Activated T-cell treated with anti-CD3 and anti-CD28 coated beads for 24 hours (primary cell): ENCODE results near the gene AFMID.
A peak's percentile ranks its signal among the peaks of the same experiment; 100 is the strongest.

Experiments
- DNase-seq: peaks from one replicate; pipeline ENCODE4 v3.0.0-alpha.2; 2020; ENCODE audit warnings: low read depth

The AFMID gene

DNA sequence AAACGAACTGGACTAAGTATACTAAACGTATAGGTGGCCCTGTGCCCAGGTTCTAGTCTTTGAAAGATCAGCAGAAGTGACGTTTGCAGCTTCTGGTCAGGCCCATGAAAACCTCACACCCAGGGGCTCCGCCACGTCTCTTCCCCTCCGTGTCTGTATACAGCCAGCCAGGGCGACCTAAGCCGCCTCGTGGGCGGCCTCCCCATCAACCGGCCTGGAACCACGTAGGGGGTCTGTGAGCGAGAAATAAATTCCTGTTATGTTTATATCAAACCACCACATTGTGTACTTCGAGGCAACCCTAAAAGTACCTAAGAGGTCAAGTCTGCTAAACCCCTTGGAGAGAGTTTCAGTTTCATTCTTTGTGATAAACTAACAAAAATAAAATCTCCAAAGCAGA is 7.1 kb upstream of the AFMID start:
- no peak for DNase-seq

DNA sequence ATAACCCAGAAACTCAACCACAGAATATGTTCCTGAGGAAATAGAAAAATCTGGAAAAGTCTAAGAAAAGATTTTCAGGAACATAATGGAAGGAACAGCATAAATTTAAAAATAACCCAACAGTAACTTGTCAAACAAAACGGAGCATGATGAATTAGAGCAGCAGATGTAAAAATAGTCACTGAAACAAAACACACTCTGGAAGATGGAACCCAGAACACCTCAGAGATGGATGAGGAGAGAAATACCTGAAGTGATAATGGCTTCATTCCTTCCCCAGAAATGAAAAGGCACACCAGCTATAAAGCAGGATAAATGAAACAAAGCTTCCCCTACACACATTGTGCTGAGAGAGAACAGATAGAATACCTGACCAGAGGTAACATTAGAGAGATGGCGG is 6.7 kb upstream of the AFMID start:
- no peak for DNase-seq

DNA sequence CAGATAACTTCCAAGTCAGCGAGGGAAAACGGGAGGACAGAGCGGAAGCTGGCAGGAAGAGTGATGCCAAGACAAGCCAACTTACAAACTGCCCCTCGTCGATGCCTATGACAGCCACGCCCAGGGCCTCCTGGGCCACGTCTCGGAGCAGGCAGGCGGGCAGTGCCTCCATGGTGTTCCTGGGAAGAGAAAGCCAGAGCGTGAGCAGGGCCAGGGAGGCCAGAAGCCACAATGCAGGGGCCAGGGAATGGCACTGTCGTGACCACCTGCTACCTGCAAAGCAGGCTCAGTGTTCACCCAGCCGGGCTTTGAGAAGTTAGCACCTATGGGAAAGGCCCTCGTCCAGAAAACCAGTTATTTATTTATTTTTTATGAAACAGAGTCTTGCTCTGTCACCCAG is 4.7 kb upstream of the AFMID start:
- DNase-seq = no peak

- DNase-seq = no peak
Observed at GRCh38 chr17:78183916-78184315, 3.2 kb upstream of the AFMID start.

- no peak for DNase-seq
Observed at GRCh38 chr17:78184351-78184750, 2.8 kb upstream of the AFMID start.

DNA sequence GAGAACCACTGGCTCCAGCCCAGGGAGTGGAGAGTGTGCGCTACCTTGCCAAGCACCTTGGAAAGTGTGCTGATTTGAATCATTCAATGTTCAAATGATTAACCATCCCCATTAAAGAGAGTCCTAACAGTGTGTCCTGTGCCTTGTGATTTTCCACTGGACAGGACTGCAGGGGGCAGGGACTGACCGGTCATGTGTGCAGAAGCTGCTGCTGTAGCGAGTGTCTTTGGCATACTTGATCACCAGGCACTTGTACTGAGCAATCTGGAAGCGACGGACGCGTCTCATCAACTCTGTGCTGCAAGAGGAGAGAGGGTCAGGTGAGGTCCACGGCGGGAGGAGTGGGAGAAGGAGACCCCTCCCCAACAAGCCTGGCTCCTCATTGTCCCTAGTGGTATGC is 2.3 kb upstream of the AFMID start:
- DNase-seq = no peak

- no peak for DNase-seq
Observed at GRCh38 chr17:78185981-78186691, 1.0 kb upstream of the AFMID start.

DNA sequence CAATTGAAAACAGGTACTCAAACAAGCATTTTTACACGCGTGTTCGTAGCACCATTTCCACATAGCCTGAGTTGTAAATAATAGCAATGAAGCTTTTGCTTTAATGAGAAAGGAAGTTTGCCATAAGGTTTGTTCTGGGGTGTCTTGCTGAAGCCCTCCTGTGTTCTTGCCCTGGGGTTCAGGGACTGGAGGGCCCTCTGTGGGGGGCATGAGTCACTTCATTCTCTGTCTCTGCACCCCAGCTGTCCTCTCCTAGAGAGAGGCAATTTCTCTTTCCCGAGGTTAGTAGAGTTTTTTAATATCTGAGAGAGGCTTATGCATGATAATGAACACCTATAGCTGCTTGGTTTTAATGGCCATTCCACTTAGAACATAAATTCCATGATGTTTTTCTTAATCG is 9.6 kb downstream of the AFMID start:
- DNase-seq = no peak

- no peak for DNase-seq
Observed at GRCh38 chr17:78197147-78197832, 10.1 kb downstream of the AFMID start.

GRCh38 chr17:78200451-78200850 is 13.3 kb downstream of the AFMID start:
- no peak for DNase-seq

DNA sequence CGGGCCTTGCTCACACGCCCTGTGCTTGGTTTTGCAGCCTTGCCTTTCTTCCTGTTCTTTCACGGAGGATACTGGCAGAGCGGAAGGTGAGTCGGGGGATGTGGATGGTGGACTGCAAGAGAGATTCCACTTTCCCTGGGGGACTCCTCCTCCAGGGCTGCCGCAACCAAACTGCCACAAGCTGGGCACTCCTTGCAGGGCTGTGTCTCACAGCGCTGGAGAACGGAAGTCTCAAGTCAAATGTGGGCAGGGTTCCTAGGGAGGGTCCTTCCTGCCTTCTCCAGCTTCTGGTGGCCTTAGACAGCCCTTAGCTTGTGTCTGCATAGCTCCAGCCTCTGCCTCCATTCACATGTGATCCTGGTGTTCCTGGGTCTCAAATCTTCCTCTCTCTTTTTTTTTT is 15.5 kb downstream of the AFMID start:
- DNase-seq = no peak

- no peak for DNase-seq
Observed at GRCh38 chr17:78204387-78205123, 17.4 kb downstream of the AFMID start.

- DNase-seq = no peak
Observed at GRCh38 chr17:78205124-78205775, 18.1 kb downstream of the AFMID start.

DNA sequence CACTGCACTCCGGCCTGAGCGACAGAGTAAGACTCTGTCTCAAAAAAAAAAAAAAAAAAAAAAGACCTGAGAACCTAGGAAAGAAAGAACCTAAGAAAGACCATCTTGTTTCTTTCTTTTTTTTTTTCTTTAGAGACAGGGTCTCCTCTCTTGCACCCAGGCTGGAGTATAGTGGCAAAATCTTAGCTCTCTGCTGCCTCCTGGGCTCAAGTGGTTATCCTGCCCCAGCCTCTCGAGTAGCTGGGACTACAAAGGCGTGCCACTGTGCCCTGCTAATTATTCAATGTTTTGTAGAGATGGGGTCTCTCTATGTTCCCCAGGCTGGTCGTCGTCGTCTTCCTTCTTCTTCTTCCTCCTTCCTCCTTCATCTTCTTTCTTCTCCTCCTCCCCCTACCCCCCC is 19.1 kb downstream of the AFMID start:
- no peak for DNase-seq

- DNase-seq = no peak
Observed at GRCh38 chr17:78208486-78208885, 21.3 kb downstream of the AFMID start.

DNA sequence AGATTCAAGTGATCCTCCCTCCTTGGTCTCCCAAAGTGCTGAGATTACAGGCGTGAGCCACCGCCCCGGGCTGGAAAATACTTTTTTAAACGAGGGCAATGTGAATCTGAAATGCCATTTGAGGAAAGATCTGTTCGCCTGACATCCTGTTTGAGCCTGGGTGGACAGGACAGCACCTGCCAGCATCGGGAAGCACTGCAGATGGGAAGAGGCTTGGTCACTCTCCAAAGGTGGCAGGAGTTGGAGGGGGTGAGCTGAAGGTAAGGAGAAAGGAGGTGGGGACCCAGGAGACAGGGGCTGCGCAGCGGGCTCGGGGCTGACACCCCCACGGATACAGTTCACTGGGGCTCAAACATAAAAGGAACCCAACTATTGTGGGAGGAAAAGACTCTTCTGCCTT is 22.9 kb downstream of the AFMID start:
- DNase-seq = no peak

DNA sequence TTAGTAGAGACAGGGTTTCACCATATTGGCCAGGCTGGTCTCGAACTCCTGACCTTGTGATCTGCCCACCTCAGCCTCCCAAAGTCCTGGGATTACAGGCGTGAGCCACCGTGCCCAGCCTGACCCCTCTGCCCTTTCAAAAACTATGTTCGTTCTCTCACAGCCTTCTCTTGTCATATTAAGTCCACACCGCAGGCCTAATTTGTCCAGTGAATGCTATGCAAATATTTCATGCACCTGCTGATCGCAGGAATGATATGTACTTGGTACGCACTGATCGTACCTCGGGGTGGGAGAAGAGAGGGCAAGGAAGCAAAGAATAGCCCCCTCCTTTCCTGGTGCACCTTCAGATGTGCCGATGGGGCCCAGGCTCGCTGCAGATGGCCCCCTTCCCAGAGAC is 23.9 kb downstream of the AFMID start:
- no peak for DNase-seq

DNA sequence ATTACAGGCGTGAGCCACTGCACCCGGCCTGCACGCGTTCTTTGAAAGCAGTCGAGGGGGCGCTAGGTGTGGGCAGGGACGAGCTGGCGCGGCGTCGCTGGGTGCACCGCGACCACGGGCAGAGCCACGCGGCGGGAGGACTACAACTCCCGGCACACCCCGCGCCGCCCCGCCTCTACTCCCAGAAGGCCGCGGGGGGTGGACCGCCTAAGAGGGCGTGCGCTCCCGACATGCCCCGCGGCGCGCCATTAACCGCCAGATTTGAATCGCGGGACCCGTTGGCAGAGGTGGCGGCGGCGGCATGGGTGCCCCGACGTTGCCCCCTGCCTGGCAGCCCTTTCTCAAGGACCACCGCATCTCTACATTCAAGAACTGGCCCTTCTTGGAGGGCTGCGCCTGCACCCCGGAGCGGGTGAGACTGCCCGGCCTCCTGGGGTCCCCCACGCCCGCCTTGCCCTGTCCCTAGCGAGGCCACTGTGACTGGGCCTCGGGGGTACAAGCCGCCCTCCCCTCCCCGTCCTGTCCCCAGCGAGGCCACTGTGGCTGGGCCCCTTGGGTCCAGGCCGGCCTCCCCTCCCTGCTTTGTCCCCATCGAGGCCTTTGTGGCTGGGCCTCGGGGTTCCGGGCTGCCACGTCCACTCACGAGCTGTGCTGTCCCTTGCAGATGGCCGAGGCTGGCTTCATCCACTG is 27.0 kb downstream of the AFMID start, which contains the start of gene BIRC5:
Gene BIRC5, plus strand, starts transcription at position 238 of the 690 bp plus-strand sequence. Its CDS starts 64 bp downstream, at position 302.
- peak; percentile 85 for DNase-seq

DNA sequence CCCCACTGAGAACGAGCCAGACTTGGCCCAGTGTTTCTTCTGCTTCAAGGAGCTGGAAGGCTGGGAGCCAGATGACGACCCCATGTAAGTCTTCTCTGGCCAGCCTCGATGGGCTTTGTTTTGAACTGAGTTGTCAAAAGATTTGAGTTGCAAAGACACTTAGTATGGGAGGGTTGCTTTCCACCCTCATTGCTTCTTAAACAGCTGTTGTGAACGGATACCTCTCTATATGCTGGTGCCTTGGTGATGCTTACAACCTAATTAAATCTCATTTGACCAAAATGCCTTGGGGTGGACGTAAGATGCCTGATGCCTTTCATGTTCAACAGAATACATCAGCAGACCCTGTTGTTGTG is 27.5 kb downstream of the AFMID start:
- DNase-seq = no peak

DNA sequence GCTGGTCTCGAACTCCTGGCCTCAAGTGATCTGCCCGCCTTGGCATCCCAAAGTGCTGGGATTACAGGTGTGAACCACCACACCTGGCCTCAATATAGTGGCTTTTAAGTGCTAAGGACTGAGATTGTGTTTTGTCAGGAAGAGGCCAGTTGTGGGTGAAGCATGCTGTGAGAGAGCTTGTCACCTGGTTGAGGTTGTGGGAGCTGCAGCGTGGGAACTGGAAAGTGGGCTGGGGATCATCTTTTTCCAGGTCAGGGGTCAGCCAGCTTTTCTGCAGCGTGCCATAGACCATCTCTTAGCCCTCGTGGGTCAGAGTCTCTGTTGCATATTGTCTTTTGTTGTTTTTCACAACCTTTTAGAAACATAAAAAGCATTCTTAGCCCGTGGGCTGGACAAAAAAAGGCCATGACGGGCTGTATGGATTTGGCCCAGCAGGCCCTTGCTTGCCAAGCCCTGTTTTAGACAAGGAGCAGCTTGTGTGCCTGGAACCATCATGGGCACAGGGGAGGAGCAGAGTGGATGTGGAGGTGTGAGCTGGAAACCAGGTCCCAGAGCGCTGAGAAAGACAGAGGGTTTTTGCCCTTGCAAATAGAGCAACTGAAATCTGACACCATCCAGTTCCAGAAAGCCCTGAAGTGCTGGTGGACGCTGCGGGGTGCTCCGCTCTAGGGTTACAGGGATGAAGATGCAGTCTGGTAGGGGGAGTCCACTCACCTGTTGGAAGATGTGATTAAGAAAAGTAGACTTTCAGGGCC is 32.4 kb downstream of the AFMID start:
- no peak for DNase-seq

DNA sequence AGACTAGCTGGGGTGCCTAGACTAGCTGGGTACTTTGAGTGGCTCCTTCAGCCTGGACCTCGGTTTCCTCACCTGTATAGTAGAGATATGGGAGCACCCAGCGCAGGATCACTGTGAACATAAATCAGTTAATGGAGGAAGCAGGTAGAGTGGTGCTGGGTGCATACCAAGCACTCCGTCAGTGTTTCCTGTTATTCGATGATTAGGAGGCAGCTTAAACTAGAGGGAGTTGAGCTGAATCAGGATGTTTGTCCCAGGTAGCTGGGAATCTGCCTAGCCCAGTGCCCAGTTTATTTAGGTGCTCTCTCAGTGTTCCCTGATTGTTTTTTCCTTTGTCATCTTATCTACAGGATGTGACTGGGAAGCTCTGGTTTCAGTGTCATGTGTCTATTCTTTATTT is 35.9 kb downstream of the AFMID start:
- DNase-seq = no peak
